ENCODE results near the gene CDKN2AIP. TPM values are rescaled to one million over a fixed set of nuclear protein-coding genes. Genes with fewer than 3 reads are reported as not detected.
"Not testable (repeated sequence)": the region's sequence is repeated elsewhere in the genome, so short reads cannot be mapped to it uniquely, and the experiment has no call there.

CDKN2AIP gene
- total RNA-seq, 1 donor from 2014 or later, result 16.3 TPM

GRCh38 chr4:183455431-183456195 is 11.2 kb downstream of the CDKN2AIP start:
- DNase-seq (ENCODE audit: low read depth) (no peak), FAIRE-seq (no peak)
- Histone ChIP-seq H3K27me3 (ENCODE audit: control insufficient read depth, insufficient read depth, low read length) (no peaks in the 10 kb centered on the region), H3K36me3 (ENCODE audit: control insufficient read depth, insufficient read depth, low read length) (no peaks in the 10 kb centered on the region), H3K4me3 (ENCODE audit: low read depth, low read length) (no peak overlapping the region)
- TF ChIP-seq CTCF (IDR thresholded peaks at IDR 0.05; ENCODE audit: insufficient read depth, low read length, severe bottlenecking), result no peak

GRCh38 chr4:183458005-183458404 is 13.6 kb downstream of the CDKN2AIP start:
- Histone ChIP-seq H3K36me3 (ENCODE audit: control insufficient read depth, insufficient read depth, low read length) (no peaks in the 10 kb centered on the region), H3K27me3 (ENCODE audit: control insufficient read depth, insufficient read depth, low read length) (no peaks in the 10 kb centered on the region), H3K4me3 (ENCODE audit: low read depth, low read length) (no peak overlapping the region)
- no peak for FAIRE-seq
- no peak for DNase-seq (ENCODE audit: low read depth)
- no peak for TF ChIP-seq CTCF (IDR thresholded peaks at IDR 0.05; ENCODE audit: insufficient read depth, low read length, severe bottlenecking)

- not testable (repeated sequence) for FAIRE-seq; DNase-seq (ENCODE audit: low read depth)
Observed at GRCh38 chr4:183463903-183464619, 19.6 kb downstream of the CDKN2AIP start.

GRCh38 chr4:183465879-183466278 is 21.4 kb downstream of the CDKN2AIP start:
- DNase-seq (ENCODE audit: low read depth); H3K4me3 ChIP-seq (ENCODE audit: low read depth, low read length); H3K36me3 ChIP-seq (ENCODE audit: control insufficient read depth, insufficient read depth, low read length); FAIRE-seq; H3K27me3 ChIP-seq (ENCODE audit: control insufficient read depth, insufficient read depth, low read length): not testable (repeated sequence)

More at GRCh38 chr4:183463903-183464619, 19.6 kb downstream of the CDKN2AIP start:
- H3K36me3 ChIP-seq (ENCODE audit: control insufficient read depth, insufficient read depth, low read length); H3K27me3 ChIP-seq (ENCODE audit: control insufficient read depth, insufficient read depth, low read length); H3K4me3 ChIP-seq (ENCODE audit: low read depth, low read length): not testable (repeated sequence)

- DNase-seq (ENCODE audit: low read depth) (no peak), FAIRE-seq (no peak)
- Histone ChIP-seq H3K4me3 (ENCODE audit: low read depth, low read length) (no peak overlapping the region), H3K27me3 (ENCODE audit: control insufficient read depth, insufficient read depth, low read length) (no peaks in the 10 kb centered on the region), H3K36me3 (ENCODE audit: control insufficient read depth, insufficient read depth, low read length) (no peaks in the 10 kb centered on the region)
- no peak for TF ChIP-seq CTCF (IDR thresholded peaks at IDR 0.05; ENCODE audit: insufficient read depth, low read length, severe bottlenecking)
Observed at GRCh38 chr4:183467246-183467645, 22.8 kb downstream of the CDKN2AIP start.

GRCh38 chr4:183468210-183469095 is 24.0 kb downstream of the CDKN2AIP start:
- Histone ChIP-seq H3K4me3 (ENCODE audit: low read depth, low read length) (no peak overlapping the region), H3K27me3 (ENCODE audit: control insufficient read depth, insufficient read depth, low read length) (no peaks in the 10 kb centered on the region), H3K36me3 (ENCODE audit: control insufficient read depth, insufficient read depth, low read length) (no peaks in the 10 kb centered on the region)
- DNase-seq (ENCODE audit: low read depth) (peak; percentile 76), FAIRE-seq (no peak)
- no peak for TF ChIP-seq CTCF (IDR thresholded peaks at IDR 0.05; ENCODE audit: insufficient read depth, low read length, severe bottlenecking)

Data from bronchial epithelial cell (primary cell).